DND-41 (cell line): ENCODE measurements around the gene NFATC3.

Experiments
- CTCF ChIP-seq: IDR thresholded peaks from 2 replicates; pipeline ENCODE4 v1.5.1; 2012; ENCODE audit warnings: borderline replicate concordance, low read length, moderate library complexity, mild to moderate bottlenecking; ENCODE audit not compliant: poor library complexity, severe bottlenecking; ENCODE audit errors: extremely low read depth
- EZH2 ChIP-seq: IDR thresholded peaks from 3 replicates; pipeline ENCODE4 v1.6.1; 2012; ENCODE audit warnings: borderline replicate concordance, low read depth, mild to moderate bottlenecking, moderate library complexity, low read length, inconsistent platforms; ENCODE audit not compliant: severe bottlenecking

- TF ChIP-seq CTCF (no peak), EZH2 (no peak)
Observed at GRCh38 chr16:68250951-68251350, 165.8 kb downstream of the NFATC3 start.
